ENCODE measurements around the gene DCTN5. TPM values are rescaled to one million over a fixed set of nuclear protein-coding genes. Genes with fewer than 3 reads are reported as not detected.

Gene DCTN5
- total and polyA plus RNA-seq, 2 of the 13 experiments (the other 11 are each of a cell fraction or from before 2014, with no cell fraction given), result 105 to 207 TPM

DNA sequence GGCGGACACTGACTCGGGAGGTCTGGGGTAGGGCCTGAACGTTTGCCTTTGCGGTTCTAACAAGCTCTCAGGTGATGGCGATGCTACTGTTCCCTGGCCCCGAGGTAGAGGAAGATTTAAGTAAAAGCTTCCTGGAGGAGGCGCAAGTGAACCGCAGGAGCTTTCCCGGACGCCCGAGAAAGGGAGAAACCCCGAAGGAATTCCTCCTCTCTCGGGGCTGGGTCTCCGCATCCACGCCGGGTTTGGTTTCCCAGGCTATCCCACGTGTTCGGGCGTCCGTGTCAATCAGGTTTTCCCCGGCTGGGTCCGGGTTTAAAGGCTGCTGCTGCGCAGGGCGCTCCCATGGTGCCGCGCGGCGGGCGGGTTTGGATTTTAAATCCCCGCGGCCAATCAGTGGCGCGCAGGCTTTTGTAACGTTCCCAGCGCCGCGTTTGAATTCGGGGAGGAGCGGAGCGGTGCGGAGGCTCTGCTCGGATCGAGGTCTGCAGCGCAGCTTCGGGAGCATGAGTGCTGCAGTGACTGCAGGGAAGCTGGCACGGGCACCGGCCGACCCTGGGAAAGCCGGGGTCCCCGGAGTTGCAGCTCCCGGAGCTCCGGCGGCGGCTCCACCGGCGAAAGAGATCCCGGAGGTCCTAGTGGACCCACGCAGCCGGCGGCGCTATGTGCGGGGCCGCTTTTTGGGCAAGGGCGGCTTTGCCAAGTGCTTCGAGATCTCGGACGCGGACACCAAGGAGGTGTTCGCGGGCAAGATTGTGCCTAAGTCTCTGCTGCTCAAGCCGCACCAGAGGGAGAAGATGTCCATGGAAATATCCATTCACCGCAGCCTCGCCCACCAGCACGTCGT is 37.4 kb downstream of the DCTN5 start, which contains the start of gene PLK1 (continued):
- TF ChIP-seq, protein P1, sequence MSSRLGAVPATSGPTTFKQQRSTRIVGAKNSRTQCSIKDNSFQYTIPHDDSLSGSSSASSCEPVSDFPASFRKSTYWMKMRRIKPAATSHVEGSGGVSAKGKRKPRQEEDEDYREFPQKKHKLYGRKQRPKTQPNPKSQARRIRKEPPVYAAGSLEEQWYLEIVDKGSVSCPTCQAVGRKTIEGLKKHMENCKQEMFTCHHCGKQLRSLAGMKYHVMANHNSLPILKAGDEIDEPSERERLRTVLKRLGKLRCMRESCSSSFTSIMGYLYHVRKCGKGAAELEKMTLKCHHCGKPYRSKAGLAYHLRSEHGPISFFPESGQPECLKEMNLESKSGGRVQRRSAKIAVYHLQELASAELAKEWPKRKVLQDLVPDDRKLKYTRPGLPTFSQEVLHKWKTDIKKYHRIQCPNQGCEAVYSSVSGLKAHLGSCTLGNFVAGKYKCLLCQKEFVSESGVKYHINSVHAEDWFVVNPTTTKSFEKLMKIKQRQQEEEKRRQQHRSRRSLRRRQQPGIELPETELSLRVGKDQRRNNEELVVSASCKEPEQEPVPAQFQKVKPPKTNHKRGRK (CRISPR knock-in tag; IDR thresholded peaks at IDR 0.05), result no peak
- TF ChIP-seq, protein P2, sequence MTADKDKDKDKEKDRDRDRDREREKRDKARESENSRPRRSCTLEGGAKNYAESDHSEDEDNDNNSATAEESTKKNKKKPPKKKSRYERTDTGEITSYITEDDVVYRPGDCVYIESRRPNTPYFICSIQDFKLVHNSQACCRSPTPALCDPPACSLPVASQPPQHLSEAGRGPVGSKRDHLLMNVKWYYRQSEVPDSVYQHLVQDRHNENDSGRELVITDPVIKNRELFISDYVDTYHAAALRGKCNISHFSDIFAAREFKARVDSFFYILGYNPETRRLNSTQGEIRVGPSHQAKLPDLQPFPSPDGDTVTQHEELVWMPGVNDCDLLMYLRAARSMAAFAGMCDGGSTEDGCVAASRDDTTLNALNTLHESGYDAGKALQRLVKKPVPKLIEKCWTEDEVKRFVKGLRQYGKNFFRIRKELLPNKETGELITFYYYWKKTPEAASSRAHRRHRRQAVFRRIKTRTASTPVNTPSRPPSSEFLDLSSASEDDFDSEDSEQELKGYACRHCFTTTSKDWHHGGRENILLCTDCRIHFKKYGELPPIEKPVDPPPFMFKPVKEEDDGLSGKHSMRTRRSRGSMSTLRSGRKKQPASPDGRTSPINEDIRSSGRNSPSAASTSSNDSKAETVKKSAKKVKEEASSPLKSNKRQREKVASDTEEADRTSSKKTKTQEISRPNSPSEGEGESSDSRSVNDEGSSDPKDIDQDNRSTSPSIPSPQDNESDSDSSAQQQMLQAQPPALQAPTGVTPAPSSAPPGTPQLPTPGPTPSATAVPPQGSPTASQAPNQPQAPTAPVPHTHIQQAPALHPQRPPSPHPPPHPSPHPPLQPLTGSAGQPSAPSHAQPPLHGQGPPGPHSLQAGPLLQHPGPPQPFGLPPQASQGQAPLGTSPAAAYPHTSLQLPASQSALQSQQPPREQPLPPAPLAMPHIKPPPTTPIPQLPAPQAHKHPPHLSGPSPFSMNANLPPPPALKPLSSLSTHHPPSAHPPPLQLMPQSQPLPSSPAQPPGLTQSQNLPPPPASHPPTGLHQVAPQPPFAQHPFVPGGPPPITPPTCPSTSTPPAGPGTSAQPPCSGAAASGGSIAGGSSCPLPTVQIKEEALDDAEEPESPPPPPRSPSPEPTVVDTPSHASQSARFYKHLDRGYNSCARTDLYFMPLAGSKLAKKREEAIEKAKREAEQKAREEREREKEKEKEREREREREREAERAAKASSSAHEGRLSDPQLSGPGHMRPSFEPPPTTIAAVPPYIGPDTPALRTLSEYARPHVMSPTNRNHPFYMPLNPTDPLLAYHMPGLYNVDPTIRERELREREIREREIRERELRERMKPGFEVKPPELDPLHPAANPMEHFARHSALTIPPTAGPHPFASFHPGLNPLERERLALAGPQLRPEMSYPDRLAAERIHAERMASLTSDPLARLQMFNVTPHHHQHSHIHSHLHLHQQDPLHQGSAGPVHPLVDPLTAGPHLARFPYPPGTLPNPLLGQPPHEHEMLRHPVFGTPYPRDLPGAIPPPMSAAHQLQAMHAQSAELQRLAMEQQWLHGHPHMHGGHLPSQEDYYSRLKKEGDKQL (CRISPR knock-in tag; IDR thresholded peaks at IDR 0.05; ENCODE audit: low read depth), result 0 out of 2 replicates have a peak, but pooled peaks have one; percentile 27
- TF ChIP-seq ATF1 (CRISPR knock-in tag; IDR thresholded peaks at IDR 0.05), result peak; percentile 77
- TF ChIP-seq TMF1 (CRISPR knock-in tag; IDR thresholded peaks at IDR 0.05; ENCODE audit: low read depth), result peak; percentile 100
- peak; percentile 64; the same call in 1 of the 2 replicates for TF ChIP-seq ZSCAN25 (CRISPR knock-in tag; IDR thresholded peaks at IDR 0.05)
- no peak for TF ChIP-seq ZNF543 (CRISPR knock-in tag; IDR thresholded peaks at IDR 0.05)
- peak; percentile 32; the same call in 1 of the 2 replicates for TF ChIP-seq FOSL2 (CRISPR knock-in tag; IDR thresholded peaks at IDR 0.05)
- no peak for TF ChIP-seq MBD4 (IDR thresholded peaks at IDR 0.05; ENCODE audit: borderline replicate concordance, low read length)
- TF ChIP-seq ZNF550 (CRISPR knock-in tag; IDR thresholded peaks at IDR 0.05; ENCODE audit: borderline replicate concordance), result no peak
- TF ChIP-seq, protein P3, sequence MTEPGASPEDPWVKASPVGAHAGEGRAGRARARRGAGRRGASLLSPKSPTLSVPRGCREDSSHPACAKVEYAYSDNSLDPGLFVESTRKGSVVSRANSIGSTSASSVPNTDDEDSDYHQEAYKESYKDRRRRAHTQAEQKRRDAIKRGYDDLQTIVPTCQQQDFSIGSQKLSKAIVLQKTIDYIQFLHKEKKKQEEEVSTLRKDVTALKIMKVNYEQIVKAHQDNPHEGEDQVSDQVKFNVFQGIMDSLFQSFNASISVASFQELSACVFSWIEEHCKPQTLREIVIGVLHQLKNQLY (CRISPR knock-in tag; IDR thresholded peaks at IDR 0.05), result peak; percentile 46; the same call in 1 of the 2 replicates
- TF ChIP-seq, protein P4, sequence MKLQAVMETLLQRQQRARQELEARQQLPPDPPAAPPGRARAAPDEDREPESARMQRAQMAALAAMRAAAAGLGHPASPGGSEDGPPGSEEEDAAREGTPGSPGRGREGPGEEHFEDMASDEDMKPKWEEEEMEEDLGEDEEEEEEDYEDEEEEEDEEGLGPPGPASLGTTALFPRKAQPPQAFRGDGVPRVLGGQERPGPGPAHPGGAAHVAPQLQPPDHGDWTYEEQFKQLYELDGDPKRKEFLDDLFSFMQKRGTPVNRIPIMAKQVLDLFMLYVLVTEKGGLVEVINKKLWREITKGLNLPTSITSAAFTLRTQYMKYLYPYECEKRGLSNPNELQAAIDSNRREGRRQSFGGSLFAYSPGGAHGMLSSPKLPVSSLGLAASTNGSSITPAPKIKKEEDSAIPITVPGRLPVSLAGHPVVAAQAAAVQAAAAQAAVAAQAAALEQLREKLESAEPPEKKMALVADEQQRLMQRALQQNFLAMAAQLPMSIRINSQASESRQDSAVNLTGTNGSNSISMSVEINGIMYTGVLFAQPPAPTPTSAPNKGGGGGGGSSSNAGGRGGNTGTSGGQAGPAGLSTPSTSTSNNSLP (IDR thresholded peaks at IDR 0.05; ENCODE audit: low read depth, low read length), result 0 out of 2 replicates have a peak, but pooled peaks have one; percentile 11
- peak; percentile 100 for TF ChIP-seq HOXA7 (CRISPR knock-in tag; IDR thresholded peaks at IDR 0.05)
- TF ChIP-seq, protein P5, sequence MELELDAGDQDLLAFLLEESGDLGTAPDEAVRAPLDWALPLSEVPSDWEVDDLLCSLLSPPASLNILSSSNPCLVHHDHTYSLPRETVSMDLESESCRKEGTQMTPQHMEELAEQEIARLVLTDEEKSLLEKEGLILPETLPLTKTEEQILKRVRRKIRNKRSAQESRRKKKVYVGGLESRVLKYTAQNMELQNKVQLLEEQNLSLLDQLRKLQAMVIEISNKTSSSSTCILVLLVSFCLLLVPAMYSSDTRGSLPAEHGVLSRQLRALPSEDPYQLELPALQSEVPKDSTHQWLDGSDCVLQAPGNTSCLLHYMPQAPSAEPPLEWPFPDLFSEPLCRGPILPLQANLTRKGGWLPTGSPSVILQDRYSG (CRISPR knock-in tag; IDR thresholded peaks at IDR 0.05), result peak; percentile 77; the same call in 1 of the 2 replicates
- TF ChIP-seq, protein P6, sequence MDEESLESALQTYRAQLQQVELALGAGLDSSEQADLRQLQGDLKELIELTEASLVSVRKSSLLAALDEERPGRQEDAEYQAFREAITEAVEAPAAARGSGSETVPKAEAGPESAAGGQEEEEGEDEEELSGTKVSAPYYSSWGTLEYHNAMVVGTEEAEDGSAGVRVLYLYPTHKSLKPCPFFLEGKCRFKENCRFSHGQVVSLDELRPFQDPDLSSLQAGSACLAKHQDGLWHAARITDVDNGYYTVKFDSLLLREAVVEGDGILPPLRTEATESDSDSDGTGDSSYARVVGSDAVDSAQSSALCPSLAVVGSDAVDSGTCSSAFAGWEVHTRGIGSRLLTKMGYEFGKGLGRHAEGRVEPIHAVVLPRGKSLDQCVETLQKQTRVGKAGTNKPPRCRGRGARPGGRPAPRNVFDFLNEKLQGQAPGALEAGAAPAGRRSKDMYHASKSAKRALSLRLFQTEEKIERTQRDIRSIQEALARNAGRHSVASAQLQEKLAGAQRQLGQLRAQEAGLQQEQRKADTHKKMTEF (CRISPR knock-in tag; IDR thresholded peaks at IDR 0.05), result peak; percentile 94
- TF ChIP-seq RCOR2 (CRISPR knock-in tag; IDR thresholded peaks at IDR 0.05), result peak; percentile 66; the same call in 1 of the 2 replicates
